Urinary bladder (tissue), 4 donors: ENCODE measurements around the gene SLC39A1. TPM values are rescaled to one million over a fixed set of nuclear protein-coding genes. Genes with fewer than 3 reads are reported as not detected.
"Not testable (repeated sequence)": the region's sequence is repeated elsewhere in the genome, so short reads cannot be mapped to it uniquely, and the experiment has no call there.

ENCODE experiments used
- DNase-seq: peaks from one replicate; pipeline ENCODE4 v3.0.0-alpha.2; 2015; ENCODE audit errors: extremely low spot score
- H3K27ac ChIP-seq: one replicate; pipeline ENCODE4 v1.5.1; 2013; ENCODE audit warnings: low read depth, mild to moderate bottlenecking, moderate library complexity
- H3K36me3 ChIP-seq: one replicate; pipeline ENCODE4 v1.6.1; 2013; ENCODE audit warnings: mild to moderate bottlenecking, moderate library complexity; ENCODE audit not compliant: insufficient read depth
- H3K4me1 ChIP-seq: one replicate; pipeline ENCODE4 v1.6.1; 2013; ENCODE audit warnings: mild to moderate bottlenecking, moderate library complexity; ENCODE audit not compliant: insufficient read depth
- H3K4me3 ChIP-seq: one replicate; pipeline ENCODE4 v1.5.1; 2013; ENCODE audit warnings: low read depth, low read length
- WGBS: extraction: QIAGEN DNeasy Blood & Tissue Kit; methylation state at CpG from one replicate; pipeline ENCODE4 v1.1.7; 2013; 5-methylcytosine and 5-hydroxymethylcytosine counted together
- polyA plus RNA-seq: library from polyadenylated mRNA; stranded (reverse); fragments of 200-250 nt; gene quantifications from one replicate; pipeline ENCODE4 v1.2.3, GENCODE V29; 2013
- total RNA-seq: library from RNA; depleted of rRNA; stranded (reverse); fragments of >200 nt; gene quantifications from one replicate; pipeline ENCODE4 v1.2.3, GENCODE V29; 2014
- donor health status: healthy with polysubstance abuse.
- donor health status: healthy.

SLC39A1 gene
- total and polyA plus RNA-seq, 2 donors: 42.6 to 121 TPM

DNA sequence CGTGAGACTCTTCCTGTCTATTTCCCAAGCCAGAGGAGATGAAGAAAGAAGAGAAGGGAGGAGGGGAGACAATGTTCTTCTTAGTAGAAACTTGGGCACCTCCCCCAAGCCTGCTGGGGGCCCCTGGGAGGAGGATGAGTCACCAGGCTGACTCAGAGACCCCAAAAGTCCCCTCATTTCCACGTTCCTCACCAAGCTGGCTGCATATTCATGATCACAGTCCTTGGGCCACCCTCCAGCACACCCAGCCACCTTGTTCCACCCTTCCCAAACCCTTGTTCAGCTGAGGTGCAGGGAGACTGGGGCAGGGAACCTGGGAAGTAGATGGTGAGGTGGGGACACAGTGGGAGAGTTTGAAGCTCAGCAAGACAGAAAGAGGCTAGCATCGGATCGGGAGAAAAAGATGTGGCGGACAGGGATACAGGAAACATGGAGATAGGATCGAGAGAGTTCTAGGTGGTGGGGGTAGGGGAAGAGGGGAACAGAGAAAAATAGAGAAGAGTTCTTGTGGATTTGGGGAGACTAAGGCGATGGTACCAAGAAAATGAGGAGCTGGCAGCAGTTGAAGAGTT, 22.1 kb upstream of the SLC39A1 start:
- Histone ChIP-seq H3K27ac (peak overlapping the region; percentile 63), H3K36me3 (no peaks in the 10 kb centered on the region), H3K4me1 (no peaks in the 10 kb centered on the region), H3K4me3 (peak overlapping the region; percentile 47)
- 7% methylated on average over 7 of the region's 7 CpGs for WGBS
- DNase-seq: no peak

DNA sequence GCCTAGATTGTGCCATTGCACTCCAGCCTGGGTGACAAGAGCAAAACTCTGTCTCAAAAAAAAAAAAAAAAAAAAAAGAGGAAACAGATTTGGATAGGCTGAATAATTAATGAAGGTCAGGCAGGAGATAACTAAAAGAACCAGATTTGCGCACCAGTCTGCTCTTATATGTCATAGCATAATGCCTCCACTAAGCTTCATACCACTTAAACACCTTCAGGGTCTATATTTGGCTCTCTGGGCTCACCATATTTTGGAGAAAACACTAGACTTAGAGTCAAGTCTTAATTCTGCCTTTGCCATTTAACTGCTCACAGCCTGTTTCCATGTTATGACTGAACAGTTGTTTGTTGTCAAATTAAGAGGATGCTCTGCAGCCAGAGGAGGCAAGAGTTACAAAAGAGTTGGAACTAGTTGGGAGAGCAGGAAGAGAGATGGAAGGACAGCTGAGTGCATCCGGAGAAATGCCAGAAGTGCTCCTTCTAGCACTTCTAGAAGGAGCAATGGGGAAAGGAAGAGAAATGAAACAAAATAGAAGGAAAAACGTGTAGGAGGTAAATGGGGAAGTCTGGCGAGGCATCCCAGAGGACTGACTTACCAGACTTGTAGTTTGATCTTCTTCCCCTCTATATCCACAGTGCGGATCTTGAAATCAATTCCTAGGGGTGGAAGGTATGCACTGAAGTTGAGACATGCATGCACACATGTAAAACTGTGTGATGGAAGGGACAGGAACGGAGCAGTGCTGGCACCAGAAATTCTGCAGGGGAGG, 21.0 kb upstream of the SLC39A1 start:
- Histone ChIP-seq H3K36me3 (no peaks in the 10 kb centered on the region), H3K27ac (no peak overlapping the region), H3K4me1 (no peaks in the 10 kb centered on the region), H3K4me3 (no peak overlapping the region)
- 49% methylated on average over 6 of the region's 6 CpGs for WGBS
- DNase-seq: no peak

DNA sequence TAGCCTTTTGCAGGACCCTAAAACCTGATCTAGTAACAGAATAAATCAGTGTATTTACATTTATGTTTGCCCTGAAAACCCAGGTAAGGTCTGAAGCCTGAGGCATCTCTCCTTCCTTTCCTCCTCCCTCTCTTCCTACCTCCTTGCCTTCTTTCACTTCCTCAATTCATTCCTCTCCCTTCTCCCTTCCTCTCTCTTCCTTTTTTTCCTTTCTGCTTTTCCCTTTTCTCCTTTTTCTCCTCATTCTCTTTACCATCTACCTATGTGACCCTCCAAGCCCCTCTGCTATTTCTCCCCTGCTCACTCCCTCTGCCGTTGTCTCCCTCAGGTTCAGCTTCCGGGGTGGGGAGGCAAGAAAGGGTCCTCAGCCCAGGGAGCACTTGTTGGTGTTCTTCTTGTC, 18.4 kb upstream of the SLC39A1 start:
- H3K27ac ChIP-seq, DNase-seq, H3K4me1 ChIP-seq, H3K36me3 ChIP-seq, H3K4me3 ChIP-seq: not testable (repeated sequence)
- 90% methylated on average over 2 of the region's 2 CpGs for WGBS

DNA sequence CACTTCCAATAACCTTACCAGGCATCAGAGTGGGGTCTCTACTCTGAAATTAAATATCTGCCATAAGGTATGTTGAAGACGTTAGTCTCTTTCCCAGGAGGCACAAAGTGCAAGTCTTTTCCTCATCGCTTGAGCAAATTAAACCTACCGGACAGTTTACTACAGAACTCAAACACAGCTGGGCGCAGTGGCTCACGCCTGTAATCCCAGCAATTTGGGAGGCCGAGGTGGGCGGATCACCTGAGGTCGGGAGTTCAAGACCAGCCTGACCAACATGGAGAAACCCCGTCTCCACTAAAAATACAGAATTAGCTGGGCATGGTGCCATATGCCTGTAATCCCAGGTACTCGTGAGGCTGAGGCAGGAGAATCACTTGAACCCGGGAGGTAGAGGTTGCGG, 15.8 kb upstream of the SLC39A1 start:
- H3K36me3 ChIP-seq, H3K4me3 ChIP-seq, H3K27ac ChIP-seq, H3K4me1 ChIP-seq, DNase-seq: not testable (repeated sequence)
- 90% methylated on average over 12 of the region's 12 CpGs for WGBS

DNA sequence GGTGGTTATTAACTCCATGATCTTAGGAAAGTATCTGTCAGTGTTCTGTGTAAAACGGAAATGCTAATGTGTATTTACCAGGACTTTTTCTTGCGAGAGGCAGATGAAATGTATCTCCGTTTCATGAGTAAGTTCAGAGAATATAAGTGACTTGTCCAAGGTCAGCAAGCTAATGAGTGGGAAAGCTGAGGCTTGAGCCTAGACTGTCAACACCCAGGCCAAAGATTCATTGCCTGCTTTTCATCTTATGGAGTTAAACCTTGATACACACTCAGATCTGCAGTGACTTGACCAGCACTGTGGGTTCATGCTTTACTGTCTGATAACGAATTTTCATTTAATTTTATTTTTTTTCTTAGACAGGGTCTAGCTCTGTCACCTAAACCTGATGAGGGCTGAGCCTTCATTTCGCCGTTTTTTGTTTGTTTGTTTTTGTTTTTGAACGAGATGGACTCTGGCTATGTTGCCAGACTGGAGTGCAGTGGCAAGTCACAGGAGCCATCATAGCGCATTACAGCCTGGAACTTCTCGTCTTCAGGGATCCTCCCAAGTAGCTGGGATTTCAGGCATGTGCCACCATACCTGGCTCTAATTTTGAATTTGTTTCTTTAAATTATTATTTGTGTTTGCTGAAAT, 15.1 kb upstream of the SLC39A1 start:
- no peak overlapping the region for H3K4me3 ChIP-seq
- H3K4me1 ChIP-seq: no peaks in the 10 kb centered on the region
- 63% methylated on average over 9 of the region's 9 CpGs for WGBS
- H3K27ac ChIP-seq: no peak overlapping the region
- DNase-seq: no peak
- H3K36me3 ChIP-seq: no peaks in the 10 kb centered on the region

DNA sequence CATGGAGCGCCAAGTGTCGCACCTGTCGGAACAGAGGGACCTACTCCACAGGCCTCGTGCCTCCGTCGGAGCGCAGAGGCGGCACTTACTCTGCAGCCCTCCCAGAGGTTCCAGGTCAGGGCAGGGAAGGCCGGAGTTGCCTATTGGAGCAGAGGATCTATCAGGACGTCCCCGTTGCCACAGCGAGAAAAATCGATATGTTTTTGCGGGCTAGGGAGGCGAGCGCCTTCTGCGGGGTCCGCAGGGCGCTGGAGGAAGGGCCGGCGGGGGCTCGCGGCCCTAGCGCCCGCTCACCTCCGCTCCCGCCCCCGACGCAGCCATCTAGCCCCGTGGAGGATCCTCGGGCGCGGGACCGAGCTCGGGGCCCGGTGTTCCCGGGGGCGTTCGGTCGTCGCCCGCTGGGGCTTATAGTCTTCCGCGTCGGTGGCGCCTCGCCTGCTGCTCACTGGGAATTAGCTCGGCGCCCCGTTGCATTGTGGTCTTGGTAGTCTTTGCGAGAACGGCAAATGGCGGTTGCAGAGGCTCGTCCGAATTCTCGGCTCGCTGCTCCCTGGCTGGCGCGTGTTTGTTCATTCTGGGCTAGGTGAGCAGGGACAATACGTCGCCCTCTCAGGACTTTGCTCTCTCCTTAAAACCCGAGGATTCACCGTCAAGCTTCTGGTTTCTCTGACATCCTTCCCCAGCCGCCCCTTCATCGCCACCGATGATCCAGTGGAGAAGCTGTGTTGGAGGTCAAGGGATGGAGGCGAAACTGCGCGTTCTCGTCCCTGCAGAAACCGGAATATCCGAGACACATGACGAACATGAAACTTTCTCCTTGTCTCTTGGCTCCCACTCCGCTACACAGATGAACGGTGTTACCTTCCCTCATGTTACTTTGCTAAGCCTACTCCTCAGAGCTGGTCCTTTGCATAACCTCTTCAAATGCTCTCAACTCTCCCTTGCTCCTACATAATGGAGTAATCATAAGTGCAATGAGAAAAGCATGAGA, 14.2 kb upstream of the SLC39A1 start, which contains the start of gene JTB:
Gene JTB (minus strand): TSS at position 425 of the 991 bp plus-strand sequence. CDS start 422 bp downstream, at position 3.
- peak; percentile 86 for DNase-seq
- under 1% methylated on average over 75 of the region's 75 CpGs for WGBS
- H3K27ac ChIP-seq: peak within 1 kb of the TSS; percentile 80
- H3K36me3 ChIP-seq: no peaks in the 10 kb centered on the region
- H3K4me1 ChIP-seq: no peaks in the 10 kb centered on the region
- H3K4me3 ChIP-seq: peak within 1 kb of the TSS; percentile 90

DNA sequence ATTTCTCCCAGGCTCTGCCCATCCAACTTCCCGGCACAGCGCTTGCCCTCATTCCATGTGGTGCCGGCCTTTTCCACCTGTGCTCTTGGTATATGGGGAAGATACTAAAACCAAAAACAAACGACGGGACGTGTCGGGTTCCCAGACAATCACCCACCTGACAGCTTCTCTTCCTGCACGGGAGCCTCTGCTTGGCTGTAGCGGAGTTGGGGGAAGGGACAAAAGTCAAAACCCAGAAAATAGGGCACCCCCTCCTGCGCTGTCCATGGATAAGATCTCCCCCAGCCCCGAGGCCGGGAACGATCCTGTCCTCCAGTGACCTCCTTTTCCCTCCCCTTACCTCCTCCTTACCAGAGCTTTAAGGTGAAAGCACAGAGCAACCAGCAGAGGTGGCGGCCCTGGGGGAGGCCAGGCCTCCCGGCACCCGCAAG, 13.5 kb upstream of the SLC39A1 start:
- under 1% methylated on average over 16 of the region's 16 CpGs for WGBS

DNA sequence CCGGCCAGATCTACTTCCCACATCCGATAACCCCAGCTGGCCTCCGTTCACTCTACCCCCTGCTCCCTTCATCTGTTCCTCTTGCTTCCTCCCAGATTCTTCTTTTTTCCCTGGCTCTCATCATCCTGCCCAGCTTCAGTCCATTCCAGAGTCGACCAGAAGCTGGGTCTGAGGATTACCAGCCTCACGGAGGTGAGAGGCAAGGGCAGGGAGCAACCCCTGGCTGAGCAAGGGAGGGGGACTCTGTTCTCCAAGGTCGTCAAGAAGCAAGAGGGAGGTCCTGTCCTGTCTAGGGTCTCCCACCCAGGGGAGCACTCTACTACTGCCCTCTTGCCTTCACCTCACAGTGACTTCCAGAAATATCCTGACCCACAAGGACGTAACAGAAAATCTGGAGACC, 10.2 kb upstream of the SLC39A1 start:
- no peak for DNase-seq
- Histone ChIP-seq H3K27ac (no peak overlapping the region), H3K4me3 (no peak overlapping the region), H3K4me1 (no peaks in the 10 kb centered on the region), H3K36me3 (no peaks in the 10 kb centered on the region)
- WGBS: 66% methylated on average over 7 of the region's 7 CpGs

More for the DNA sequence above, 13.5 kb upstream of the SLC39A1 start:
- DNase-seq: no peak
- H3K4me1 ChIP-seq: no peaks in the 10 kb centered on the region
- no peaks in the 10 kb centered on the region for H3K36me3 ChIP-seq
- H3K4me3 ChIP-seq: peak overlapping the region; percentile 90
- H3K27ac ChIP-seq: peak overlapping the region; percentile 80

DNA sequence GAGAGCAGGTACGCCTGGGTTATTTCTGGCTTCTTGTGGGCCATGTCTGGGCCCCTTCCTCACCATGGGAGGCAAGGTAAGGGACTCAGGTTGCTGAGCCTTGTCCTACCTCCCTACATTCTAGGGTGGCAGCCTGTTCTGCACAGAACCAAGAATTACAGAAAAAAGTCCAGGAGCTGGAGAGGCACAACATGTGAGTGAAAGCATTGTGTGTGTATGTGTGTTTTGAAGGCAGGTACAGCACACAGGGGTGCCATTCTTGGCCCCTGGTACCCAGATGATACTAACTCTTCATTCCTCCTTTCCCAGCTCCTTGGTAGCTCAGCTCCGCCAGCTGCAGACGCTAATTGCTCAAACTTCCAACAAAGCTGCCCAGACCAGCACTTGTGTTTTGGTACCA, 9.7 kb upstream of the SLC39A1 start:
- H3K4me3 ChIP-seq: no peak overlapping the region
- H3K4me1 ChIP-seq: no peaks in the 10 kb centered on the region
- DNase-seq: no peak
- 91% methylated on average over 3 of the region's 3 CpGs for WGBS
- H3K27ac ChIP-seq: no peak overlapping the region
- no peaks in the 10 kb centered on the region for H3K36me3 ChIP-seq

DNA sequence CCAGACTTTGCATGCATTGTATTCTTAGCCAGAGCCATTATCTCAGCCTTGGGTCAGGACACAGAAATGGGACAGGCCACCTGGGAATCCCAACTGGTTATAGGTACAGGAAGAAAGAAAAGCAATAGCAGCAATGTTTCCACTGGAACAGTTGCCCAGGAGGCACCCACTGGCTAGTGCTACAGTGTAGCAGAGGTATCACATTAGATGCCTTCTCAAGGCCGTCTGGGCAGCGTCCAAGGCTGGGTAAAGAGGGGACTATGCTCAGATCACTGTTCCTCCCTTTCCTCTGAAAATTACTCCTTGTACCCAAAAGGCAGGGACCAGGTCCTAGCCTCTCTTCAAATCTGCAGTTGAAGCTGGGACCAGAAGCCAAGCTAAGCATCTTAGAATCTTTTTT, 7.0 kb upstream of the SLC39A1 start:
- H3K4me3 ChIP-seq: no peak overlapping the region
- no peaks in the 10 kb centered on the region for H3K36me3 ChIP-seq
- H3K27ac ChIP-seq: no peak overlapping the region
- no peak for DNase-seq
- WGBS: 89% methylated on average over 2 of the region's 2 CpGs
- H3K4me1 ChIP-seq: no peaks in the 10 kb centered on the region

DNA sequence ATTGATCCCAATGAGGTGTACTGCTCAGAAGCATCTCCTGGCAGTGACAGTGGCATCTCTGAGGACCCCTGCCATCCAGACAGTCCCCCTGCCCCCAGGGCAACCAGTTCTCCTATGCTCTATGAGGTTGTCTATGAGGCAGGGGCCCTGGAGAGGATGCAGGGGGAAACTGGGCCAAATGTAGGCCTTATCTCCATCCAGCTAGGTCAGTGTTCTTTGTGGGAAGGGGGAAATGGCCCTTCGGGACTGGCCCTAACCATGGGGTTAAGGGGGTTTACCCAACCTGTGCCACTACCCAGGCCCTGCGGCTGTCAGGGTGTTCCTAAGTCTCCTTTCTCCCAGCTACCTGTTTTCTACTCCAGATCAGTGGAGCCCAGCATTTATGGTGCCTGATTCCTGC, 5.6 kb upstream of the SLC39A1 start:
- WGBS: 92% methylated on average over 2 of the region's 2 CpGs
- Histone ChIP-seq H3K27ac (no peak overlapping the region), H3K4me3 (no peak overlapping the region), H3K4me1 (no peaks in the 10 kb centered on the region), H3K36me3 (no peaks in the 10 kb centered on the region)
- no peak for DNase-seq

DNA sequence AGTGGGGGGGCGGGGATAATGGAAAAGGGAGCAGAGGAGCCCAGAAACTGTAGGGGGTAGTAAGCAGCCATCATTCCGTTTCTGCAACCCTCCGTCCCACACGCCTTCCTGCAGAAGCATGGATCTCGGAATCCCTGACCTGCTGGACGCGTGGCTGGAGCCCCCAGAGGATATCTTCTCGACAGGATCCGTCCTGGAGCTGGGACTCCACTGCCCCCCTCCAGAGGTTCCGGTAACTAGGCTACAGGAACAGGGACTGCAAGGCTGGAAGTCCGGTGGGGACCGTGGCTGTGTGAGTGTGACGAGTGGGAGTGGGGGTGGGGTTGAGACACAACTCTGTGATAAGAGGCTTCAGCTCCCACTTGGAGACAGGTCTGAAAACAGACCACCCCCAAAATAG, 5.1 kb upstream of the SLC39A1 start:
- Histone ChIP-seq H3K36me3 (no peaks in the 10 kb centered on the region), H3K4me3 (peak overlapping the region; percentile 40), H3K27ac (no peak overlapping the region), H3K4me1 (no peaks in the 10 kb centered on the region)
- DNase-seq: no peak
- 8% methylated on average over 13 of the region's 13 CpGs for WGBS

DNA sequence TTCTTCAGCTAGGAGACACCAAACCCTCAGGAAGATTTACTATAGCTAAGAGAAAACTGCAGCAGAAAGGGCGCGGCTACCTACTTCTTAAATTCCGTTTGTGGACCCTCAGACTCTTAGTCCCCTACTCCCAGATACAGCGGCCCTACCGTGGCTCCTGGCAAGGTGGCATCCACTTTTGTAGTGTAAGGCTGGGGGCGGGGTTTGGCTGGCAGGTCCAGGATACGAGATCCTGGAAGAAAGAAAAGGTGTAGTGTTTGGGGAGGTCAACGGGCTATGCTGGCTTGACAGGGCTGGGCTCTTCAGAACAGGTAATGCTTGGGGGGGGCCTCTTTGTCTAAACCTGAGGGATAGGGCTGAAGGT, 4.6 kb upstream of the SLC39A1 start:
- peak overlapping the region; percentile 40 for H3K4me3 ChIP-seq
- no peaks in the 10 kb centered on the region for H3K36me3 ChIP-seq
- 1% methylated on average over 8 of the region's 8 CpGs for WGBS
- H3K4me1 ChIP-seq: no peaks in the 10 kb centered on the region
- H3K27ac ChIP-seq: no peak overlapping the region
- DNase-seq: no peak
